IPS-NIHi7 (cell line): ENCODE measurements around the gene IFNL1.
"Not testable (repeated sequence)": the region's sequence is repeated elsewhere in the genome, so short reads cannot be mapped to it uniquely, and the experiment has no call there.

Source experiments
- DNase-seq: peaks from one replicate; pipeline ENCODE4 v3.0.0; 2012; ENCODE audit warnings: mixed read lengths; ENCODE audit errors: extremely low spot score

Gene IFNL1

DNA sequence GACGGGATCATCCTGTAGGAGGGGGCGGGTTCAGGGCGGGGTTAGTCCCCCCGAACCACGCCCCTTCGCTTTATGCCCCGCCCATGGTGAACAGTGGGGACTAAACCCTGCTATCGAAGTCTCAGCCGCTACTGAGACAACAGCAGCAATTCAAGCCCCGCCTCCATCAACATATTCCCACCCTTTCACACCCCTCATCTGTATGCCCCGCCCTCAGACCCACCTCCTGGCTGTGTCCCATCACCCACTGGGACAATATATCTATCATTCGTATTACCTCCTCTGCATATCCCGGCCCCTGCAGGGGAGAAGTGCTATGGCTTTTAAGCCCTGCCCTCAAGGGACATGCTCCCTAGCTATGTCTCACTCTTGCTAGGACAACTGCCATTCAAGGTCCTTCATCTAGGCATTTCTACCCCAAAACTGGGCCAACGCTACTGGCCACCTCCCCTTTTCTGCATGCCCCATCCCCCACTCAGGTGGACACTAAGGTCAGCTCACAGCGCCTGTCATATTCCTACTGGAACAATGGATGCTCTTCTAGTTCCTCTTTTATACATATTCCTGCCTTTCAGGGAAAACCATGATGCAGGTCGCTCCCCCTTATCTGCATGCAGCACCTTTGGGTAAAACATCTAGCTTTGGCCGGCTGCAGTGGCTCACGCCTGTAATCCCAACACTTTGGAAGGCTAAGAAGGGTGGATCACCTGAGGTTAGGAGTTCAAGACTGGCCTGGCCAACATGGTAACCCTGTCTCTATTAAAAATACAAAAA, 12.5 kb downstream of the IFNL1 start:
- DNase-seq, result peak; percentile 85

GRCh38 chr19:39309305-39309670, 13.1 kb downstream of the IFNL1 start:
- DNase-seq, result not testable (repeated sequence)

GRCh38 chr19:39310558-39311311, 14.5 kb downstream of the IFNL1 start:
- peak; percentile 76 for DNase-seq

DNA sequence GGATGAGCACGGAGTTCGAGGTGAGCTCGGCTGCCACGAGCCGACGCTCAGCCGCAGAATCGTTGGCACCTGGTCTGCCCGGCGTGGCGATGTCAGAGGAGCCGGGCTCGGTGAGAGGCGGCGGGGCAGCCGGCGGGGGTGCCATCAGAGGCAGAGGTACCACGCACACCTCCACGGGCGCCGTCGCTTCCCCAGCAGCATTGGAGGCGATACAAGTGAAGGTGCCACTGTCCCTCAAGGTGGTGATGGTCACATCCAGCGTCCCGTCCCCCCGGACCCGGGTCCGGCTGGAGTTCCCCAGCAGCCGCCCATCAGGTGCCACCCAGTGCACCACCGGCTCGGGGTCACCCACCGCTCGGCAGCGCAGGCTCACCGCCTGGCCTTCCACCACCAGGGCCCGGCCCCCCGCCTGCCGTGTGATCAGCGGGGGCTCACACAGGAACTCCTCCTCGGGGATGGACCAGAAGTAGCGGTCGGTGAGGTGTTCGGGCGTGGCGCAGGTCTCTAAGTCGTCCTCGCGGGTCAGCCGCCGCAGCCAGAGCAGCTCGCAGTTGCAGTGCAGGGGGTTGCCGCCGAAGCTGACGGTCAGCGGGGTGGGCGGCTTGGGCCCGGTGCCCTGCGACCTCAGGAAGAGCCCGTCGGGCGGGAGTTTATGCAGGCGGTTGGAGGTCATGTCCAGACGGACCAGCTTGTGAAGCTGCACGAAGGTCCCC, 18.0 kb downstream of the IFNL1 start:
- no peak for DNase-seq

- no peak for DNase-seq
These were observed 19.7 kb downstream of the IFNL1 start for GRCh38 chr19:39315933-39316332.

DNA sequence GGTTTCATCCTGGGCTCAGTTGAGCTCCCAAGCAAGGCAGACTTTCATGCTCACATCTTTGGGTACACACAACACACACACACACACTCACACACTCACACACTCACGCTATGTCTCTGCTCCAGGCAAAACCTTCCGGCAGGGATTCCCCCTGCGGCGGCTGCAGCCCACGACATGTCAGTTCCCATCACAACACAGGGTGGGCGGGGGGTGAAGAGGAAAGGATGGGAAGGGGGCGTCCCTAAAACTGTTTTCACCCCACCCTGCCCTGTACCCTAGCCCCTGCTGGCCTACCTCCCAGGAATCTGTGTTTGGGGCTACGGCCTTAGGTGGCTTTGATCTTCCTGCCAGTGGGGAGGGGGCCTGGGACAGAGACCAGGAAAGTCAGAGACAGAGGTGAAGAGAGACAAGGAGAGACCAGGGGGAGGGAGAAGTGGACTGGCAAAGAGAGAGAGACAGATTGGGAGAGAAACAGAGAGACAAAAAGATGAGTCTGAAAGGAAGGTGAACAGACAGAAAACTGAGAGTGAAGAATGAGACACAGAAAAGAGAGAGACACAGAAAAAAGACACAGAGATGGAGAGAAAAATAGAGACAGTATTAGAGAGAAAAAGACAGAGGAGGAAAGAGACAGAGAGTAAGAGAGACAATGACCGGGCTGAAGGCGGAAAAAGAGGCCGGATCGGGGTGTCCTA, 20.6 kb downstream of the IFNL1 start:
- DNase-seq, result no peak

- no peak for DNase-seq
These were observed 21.3 kb downstream of the IFNL1 start for GRCh38 chr19:39317476-39317875.

GRCh38 chr19:39318071-39318470, 21.9 kb downstream of the IFNL1 start:
- DNase-seq, result no peak

GRCh38 chr19:39318690-39319089, 22.5 kb downstream of the IFNL1 start:
- DNase-seq, result no peak

- no peak for DNase-seq
These were observed 23.1 kb downstream of the IFNL1 start for GRCh38 chr19:39319098-39319891.

GRCh38 chr19:39319892-39320248, 23.7 kb downstream of the IFNL1 start:
- DNase-seq, result no peak

DNA sequence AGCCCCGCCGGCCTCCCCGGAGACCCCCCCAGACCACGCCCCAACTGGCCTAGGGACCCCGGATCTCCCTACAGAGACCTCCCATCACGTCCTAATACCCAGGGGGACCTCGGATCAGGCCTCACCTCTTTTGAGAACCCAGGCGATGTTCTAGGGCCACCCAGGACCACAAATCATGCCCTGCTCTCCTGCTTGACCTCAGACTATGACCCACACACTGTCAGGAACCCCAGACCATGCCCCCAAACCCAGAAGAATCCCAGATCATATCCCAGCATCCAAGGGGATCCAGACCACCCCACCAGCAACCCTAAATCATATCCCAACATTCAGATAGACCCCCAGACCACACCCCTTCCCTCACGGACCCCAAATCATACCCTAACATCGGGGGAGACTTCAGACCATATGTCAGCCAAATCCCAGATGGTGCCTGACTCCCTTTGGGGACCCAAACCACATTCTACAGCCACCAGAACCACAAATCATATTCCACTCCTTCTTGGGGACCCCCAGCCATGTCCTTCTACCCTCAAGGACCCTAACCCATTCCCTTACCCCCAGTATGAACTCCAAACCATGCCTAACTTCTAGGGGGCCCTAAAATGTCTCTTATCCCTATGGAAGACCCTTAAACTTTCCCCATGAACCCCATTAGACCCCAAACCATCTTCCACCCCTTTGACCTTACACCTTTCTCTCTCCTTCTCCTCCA, 25.1 kb downstream of the IFNL1 start:
- DNase-seq, result no peak

GRCh38 chr19:39321832-39322176, 25.6 kb downstream of the IFNL1 start:
- no peak for DNase-seq

GRCh38 chr19:39324242-39324842, 28.1 kb downstream of the IFNL1 start:
- DNase-seq, result no peak

DNA sequence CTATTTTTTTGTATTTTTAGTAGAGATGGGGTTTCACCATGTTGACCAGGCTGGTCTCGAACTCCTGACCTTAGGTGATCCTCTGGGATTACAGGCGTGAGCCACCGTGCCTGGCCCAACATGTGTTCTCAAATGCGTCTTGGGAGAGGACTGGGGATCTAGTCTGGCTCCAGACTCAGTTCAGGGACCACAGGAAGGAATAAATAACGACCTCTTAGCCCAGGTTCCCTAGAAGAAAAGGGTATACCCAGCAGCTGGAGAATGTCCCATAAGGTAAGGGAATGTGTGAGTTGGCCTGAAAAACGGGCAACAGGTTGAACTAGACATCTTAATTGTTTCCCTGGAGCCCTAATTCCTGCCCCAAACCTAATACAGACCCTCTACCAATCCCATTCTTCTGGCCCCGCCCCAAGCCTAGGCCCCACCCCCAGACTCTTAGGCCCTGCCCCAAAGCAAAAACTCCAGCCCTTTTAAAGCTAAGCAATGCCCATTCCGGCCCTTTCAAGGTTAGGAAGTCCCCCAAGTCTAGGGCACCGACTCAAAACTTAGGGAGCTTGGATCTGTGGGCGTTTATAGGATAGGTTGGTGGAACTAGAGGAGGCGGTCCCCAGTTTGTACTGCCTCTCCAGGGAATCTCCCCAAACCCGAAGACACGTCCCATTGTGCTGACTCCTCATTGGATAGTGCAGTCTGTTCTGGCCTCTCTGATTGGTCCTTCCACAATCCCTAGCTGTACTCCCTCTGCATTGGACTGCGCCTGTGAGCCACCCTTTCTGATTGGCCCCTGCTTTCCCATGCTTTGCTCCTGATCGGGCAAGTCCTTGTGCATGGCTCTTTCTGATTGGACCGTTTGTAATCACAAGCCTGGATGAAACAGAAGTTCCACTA, 29.8 kb downstream of the IFNL1 start:
- peak; percentile 35 for DNase-seq

DNA sequence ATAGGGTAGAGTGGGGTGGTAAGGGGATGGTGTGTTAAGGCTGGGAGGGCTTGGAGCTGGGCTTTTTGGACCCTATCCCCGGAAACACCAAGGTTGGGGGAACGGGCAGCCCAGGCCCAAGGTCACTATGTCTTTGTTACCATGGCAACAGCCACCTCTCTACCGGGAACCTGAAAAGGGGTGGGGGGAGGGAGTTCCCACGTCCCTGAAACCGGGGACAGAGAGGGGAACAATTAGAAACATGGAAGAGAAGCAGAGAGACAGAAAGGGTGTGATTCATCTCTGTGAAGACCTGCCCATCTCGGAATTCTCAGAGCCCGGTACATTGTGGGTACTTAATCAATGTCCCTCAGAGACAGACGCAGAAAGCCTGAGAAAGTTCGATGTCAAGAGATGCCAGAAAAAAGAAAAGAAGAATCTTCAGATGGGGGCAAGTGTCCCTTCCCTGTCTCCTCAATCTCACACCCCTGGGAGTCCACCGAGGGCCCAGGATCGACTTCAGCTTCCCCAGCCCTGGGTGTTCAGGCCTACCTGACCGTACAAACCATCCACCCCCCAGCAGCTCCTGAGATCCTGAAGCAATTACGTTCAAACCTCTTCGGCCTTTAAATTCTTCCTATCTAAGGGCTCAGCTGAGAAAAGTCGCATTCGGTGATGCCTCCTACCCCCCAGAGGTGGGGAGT, 31.3 kb downstream of the IFNL1 start:
- DNase-seq, result no peak

DNA sequence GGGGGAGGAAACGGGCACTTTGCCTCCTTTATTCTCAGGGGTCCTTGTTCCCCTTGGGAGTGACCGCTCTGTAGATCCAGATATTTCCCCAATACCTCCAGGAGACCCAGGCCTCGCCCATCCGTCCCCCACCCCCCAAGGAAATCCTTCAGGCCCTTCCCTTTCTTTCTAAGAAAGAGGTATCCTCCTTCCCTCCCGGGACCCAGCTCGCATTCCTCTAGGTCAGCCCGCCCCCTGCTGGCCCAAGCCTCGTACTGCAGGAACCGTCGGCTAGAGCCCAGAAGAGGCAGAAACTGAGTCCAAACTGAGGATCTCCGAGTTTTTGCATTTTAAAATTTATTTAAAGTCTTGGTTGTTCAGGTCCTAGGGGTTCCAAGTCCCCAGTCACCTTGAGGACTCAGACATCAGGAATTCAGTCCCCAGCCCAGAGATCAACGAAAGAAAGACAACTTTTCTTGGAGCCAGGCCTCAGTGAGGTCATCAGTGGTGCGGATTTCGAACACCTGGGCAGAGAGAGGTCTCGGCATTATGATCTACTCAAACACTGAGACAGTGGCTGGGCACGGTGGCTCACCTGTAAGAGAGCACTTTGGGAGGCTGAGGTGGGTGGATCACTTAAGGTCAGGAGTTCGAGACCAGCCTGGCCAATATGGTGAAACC, 32.0 kb downstream of the IFNL1 start:
- DNase-seq, result peak; percentile 88

GRCh38 chr19:39329948-39330347, 33.7 kb downstream of the IFNL1 start:
- no peak for DNase-seq
